22Rv1 (cell line): ENCODE results near the gene SLC22A31.
"Not testable (repeated sequence)": the region's sequence is repeated elsewhere in the genome, so short reads cannot be mapped to it uniquely, and the experiment has no call there.

Experiments
- H3K27ac ChIP-seq: fragments of 450-650 bp; 2 replicates; pipeline ENCODE4 v1.5.1; 2017
- CTCF ChIP-seq: fragments of 450-650 bp; IDR thresholded peaks from 2 replicates; pipeline ENCODE4 v1.5.1; 2017; ENCODE audit warnings: mild to moderate bottlenecking
- ZFX ChIP-seq: fragments of 450-650 bp; IDR thresholded peaks from 2 replicates; pipeline ENCODE4 v1.6.1; 2017; ENCODE audit warnings: antibody characterized with exemption, borderline replicate concordance

The SLC22A31 gene

DNA sequence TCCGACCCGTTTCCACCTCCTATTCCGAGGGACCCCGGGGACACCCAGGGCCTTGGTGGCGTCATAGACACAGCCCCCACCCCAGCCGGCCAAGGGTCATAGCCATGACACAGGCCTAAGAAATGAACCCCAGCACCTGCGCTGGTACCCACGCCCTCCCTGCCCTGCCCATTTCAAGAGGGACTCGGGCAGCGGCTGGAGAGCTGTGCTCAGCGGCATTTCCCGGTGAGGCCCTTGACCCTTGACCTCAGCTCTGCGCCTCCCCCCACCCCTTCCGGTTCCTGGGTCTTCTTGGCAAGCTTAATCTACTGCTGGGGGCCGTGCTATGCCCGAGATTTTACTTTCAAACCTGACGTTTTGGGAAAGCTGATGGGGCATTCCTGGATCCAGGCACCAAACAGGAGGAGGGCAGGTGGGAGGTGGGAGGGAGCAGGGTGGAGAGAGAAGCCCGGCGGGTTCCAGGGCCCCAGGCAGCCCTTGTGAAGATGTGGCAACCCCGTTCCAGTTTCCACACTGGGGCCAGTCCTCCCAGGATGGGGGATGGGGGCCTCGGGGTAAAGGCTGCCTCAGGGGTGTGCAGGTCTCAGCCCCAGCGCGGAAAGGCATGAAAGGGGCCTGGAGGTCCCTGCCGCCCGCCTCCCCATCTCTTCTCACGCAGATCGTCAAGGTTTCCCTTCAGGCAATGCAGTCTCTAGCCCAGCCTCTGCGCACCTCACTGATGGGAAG, at the start of gene SLC22A31:
TSS of gene SLC22A31 (minus strand) at position 414 of the 726 bp plus-strand sequence. CDS start at position 378, 36 bp downstream.
- no peak within 1 kb of the TSS for H3K27ac ChIP-seq
- TF ChIP-seq CTCF (no peak), ZFX (no peak)

DNA sequence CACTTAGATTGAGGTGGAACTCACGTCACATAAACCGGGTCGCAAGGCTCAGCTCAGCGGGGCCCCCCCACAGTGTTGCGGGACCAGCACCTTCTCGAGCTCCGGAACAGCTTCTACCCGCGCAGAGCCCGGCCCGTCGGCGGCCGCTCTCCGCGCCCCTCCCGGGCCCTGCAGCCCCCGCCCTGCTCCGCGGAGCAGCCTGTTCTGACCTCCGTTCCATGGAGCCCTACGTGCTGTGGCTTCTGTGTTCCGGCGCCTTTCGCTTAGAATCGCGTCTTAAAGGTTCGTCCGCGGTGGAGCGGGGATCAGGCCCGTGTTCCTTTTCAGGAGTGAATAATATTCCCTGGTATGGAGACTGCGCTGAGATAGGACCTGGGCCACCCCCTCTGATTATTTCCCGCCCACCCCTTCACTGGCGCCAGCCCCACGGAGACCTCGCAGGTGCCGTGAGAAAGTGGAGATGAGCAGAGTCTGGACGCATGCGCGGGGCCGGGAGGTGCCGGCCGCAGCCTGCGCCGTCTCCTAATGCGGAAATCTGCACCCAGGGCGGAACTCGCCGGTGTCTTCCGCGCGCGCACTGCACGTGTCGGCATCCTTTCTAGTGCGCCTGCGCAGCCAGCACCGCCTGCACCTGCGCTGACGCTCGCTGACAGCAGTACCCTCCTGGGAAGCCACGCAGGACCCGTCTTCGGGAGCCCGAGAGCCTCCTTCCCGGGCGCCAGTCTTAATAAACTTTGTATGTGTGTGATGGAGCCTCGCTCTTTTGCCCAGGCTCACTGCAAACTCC, 48.1 kb upstream of the SLC22A31 start:
- H3K27ac ChIP-seq, result no peak overlapping the region
- TF ChIP-seq CTCF (no peak), ZFX (no peak)

DNA sequence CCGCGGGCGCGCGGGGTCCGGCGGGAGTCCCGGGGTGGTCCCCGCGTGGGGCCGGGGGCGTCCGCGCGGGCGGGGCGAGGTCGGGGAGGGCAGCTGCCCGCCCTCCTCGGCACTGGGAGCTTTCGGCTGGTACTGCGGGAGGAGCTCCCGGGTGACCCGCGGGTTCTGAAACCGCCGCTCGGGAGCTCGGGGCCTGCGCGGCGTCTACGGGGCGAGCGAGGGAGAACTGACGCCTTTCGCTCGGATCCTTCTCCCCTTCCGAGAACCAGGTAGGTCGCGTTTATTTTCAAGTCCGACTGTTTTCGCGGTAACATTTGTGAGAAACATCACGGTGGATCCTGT, 47.4 kb upstream of the SLC22A31 start:
- H3K27ac ChIP-seq, result not testable (repeated sequence)

- TF ChIP-seq ZFX (no peak), CTCF (no peak; the same call in none of the 2 replicates)
- H3K27ac ChIP-seq, result no peak overlapping the region
Measured at GRCh38 chr16:89246903-89247733, 46.8 kb upstream of the SLC22A31 start.

GRCh38 chr16:89246383-89246902, 46.1 kb upstream of the SLC22A31 start:
- no peak for TF ChIP-seq CTCF
- no peak for TF ChIP-seq ZFX
- no peak overlapping the region for H3K27ac ChIP-seq

DNA sequence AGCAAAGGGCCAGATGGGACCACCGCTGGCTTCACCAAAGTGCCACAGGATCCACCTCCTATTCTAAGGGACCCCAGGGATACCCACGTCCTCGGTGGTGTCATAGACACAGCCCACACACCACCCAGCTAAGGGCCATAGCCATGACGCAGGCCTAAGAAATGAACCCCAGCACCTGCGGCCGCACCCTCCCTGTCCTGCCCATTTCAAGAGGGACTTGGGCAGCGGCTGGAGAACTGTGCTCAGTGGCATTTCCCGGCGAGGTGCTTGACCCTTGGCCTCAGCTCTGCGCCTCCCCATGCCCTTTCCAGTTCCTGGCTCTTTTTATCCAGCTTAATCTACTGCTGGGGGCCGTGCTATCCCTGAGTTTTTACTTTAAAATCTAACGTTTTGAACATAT, 44.4 kb upstream of the SLC22A31 start:
- TF ChIP-seq CTCF (no peak), ZFX (no peak)
- no peak overlapping the region for H3K27ac ChIP-seq

DNA sequence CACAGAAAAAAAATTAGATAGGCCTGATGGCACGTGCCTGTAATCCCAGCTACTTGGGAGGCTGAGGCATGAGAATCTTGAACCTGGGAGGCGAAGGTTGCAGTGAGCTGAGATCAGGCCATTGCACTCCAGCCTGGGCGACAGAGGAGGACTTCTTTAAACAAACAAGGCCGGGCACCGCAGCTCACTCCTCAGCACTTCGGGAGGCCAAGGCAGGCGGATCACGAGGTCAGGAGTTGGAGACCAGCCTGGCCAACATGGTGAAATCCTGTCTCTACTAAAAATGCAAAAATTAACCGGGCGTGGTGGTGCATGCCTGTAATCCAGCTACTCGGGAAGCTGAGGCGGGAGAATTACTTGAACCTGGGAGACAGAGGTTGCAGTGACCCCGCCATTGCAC, 43.9 kb upstream of the SLC22A31 start:
- not testable (repeated sequence) for H3K27ac ChIP-seq

- TF ChIP-seq ZFX (no peak), CTCF (no peak)
- H3K27ac ChIP-seq, result no peak overlapping the region
Measured at GRCh38 chr16:89243664-89244063, 43.3 kb upstream of the SLC22A31 start.
